HCT116 (cell line): ENCODE data around the gene LAS1L. TPM values are rescaled to one million over a fixed set of nuclear protein-coding genes. Genes with fewer than 3 reads are reported as not detected.

Experiments
- ATAC-seq: fragments of 200-7000 bp; cut with Tn5 transposase; 2 replicates; pipeline ENCODE4 v1.9.1; 2020; ENCODE audit warnings: mild to moderate bottlenecking, moderate library complexity
- BruUV-seq: library from RNA; stranded (reverse); fragments of 400-500 nt; replicated peaks from 2 replicates; lab custom pipeline; 2021; lab: Mats Ljungman, UMichigan
- CTCF ChIA-PET: fragments of 300-600 bp; sonication (Branson Sonifier 250); formaldehyde crosslinking; loops from one replicate; lab custom pipeline; 2021; ENCODE audit warnings: antibody characterized with exemption; lab: Charles Lee
- POLR2A ChIA-PET: fragments of 300-600, 350-600 bp; sonication (Branson Sonifier 250); formaldehyde crosslinking; loops from one replicate; lab custom pipeline; 2021; ENCODE audit warnings: antibody characterized with exemption; lab: Charles Lee
- RAD21 ChIA-PET, 2 experiments: fragments of 300-600 bp; sonication (Branson Sonifier 250); formaldehyde crosslinking; loops; one replicate each; lab custom pipeline; 2023; ENCODE audit warnings: low total read pairs in 2 of 2; ENCODE audit not compliant: uncharacterized antibody in 2 of 2, unreplicated experiment in 2 of 2, low non-redundant PET in 1 of 2; lab: Charles Lee
- DNase-seq: peaks from one replicate; pipeline ENCODE4 v3.0.0-alpha.2; 2010; ENCODE audit warnings: low read depth, low spot score
- H2AFZ ChIP-seq: fragments of 200-600 bp; shearing (Covaris generic), sonication (generic); 2 replicates; pipeline ENCODE4 v1.6.1; 2017; ENCODE audit warnings: low read depth, mixed run types, mixed read lengths, antibody characterized with exemption, low read length; ENCODE audit not compliant: poor library complexity, severe bottlenecking
- H3K27ac ChIP-seq: 2 replicates; pipeline ENCODE4 v1.5.1; 2012; ENCODE audit warnings: low read depth, low read length
- H3K27me3 ChIP-seq: fragments of 200-600 bp; sonication (generic); 2 replicates; pipeline ENCODE4 v1.6.1; 2016; ENCODE audit warnings: mixed run types, low read length, mixed read lengths; ENCODE audit not compliant: insufficient read depth
- H3K36me3 ChIP-seq, 2 experiments: fragments of 200-500 bp in 1 of 2; fragments of 200-600 bp in 1 of 2; sonication (Bioruptor generic) in 1 of 2; sonication (generic) in 1 of 2; 2 replicates each; pipeline versions ENCODE4 v1.5.1 to v1.6.1; 2014 to 2016; ENCODE audit warnings: low read length in 2 of 2, inconsistent platforms in 1 of 2, mixed read lengths in 1 of 2, mixed run types in 1 of 2; ENCODE audit not compliant: insufficient read depth in 2 of 2, control insufficient read depth in 1 of 2
- H3K4me1 ChIP-seq, 2 experiments: fragments of 200-600 bp in 1 of 2; sonication (generic) in 1 of 2; 2 replicates each; pipeline versions ENCODE4 v1.5.1 to v1.6.1; 2012 to 2017; ENCODE audit warnings: low read length in 2 of 2, inconsistent platforms in 1 of 2, mild to moderate bottlenecking in 1 of 2, mixed read lengths in 1 of 2, mixed run types in 1 of 2, moderate library complexity in 1 of 2; ENCODE audit not compliant: insufficient read depth in 2 of 2, control insufficient read depth in 1 of 2
- H3K4me2 ChIP-seq: fragments of 200-600 bp; sonication (generic); 2 replicates; pipeline ENCODE4 v1.6.1; 2017; ENCODE audit warnings: mixed run types, low read length, mixed read lengths
- H3K4me3 ChIP-seq, 2 experiments: fragments of 200-600 bp in 1 of 2; sonication (generic) in 1 of 2; replicated peaks in 1 of 2; 2 replicates each; pipeline ENCODE4 v1.5.1; 2011 to 2016; ENCODE audit warnings: low read length in 2 of 2, control low read depth in 1 of 2, low read depth in 1 of 2, mild to moderate bottlenecking in 1 of 2, mixed read lengths in 1 of 2, mixed run types in 1 of 2
- H3K79me2 ChIP-seq: fragments of 200-600 bp; sonication (generic); 2 replicates; pipeline ENCODE4 v1.6.1; 2017; ENCODE audit warnings: mild to moderate bottlenecking, mixed run types, low read length, moderate library complexity, mixed read lengths; ENCODE audit not compliant: insufficient read depth
- H3K9ac ChIP-seq: fragments of 200-600 bp; sonication (generic); 2 replicates; pipeline ENCODE4 v1.6.1; 2016; ENCODE audit warnings: low read length, mixed read lengths
- H3K9me2 ChIP-seq: fragments of 200-600 bp; sonication (generic), shearing (Covaris generic); 2 replicates; pipeline ENCODE4 v1.6.1; 2017; ENCODE audit warnings: mixed run types, mild to moderate bottlenecking, moderate library complexity; ENCODE audit not compliant: insufficient read depth
- H3K9me3 ChIP-seq, 2 experiments: fragments of 200-500 bp in 1 of 2; fragments of 200-600 bp in 1 of 2; sonication (Bioruptor generic) in 1 of 2; sonication (generic) in 1 of 2; 2 replicates each; pipeline ENCODE4 v1.6.1; 2014 to 2017; ENCODE audit warnings: low read length in 2 of 2, mixed read lengths in 2 of 2, inconsistent platforms in 1 of 2, low read depth in 1 of 2, mild to moderate bottlenecking in 1 of 2, mixed run types in 1 of 2, moderate library complexity in 1 of 2; ENCODE audit not compliant: control insufficient read depth in 1 of 2, insufficient read depth in 1 of 2
- H4K20me1 ChIP-seq: fragments of 200-600 bp; sonication (generic), shearing (Covaris generic); 2 replicates; pipeline ENCODE4 v1.6.1; 2017; ENCODE audit warnings: mixed run types, mild to moderate bottlenecking, moderate library complexity; ENCODE audit not compliant: insufficient read depth
- CBX3 ChIP-seq: IDR thresholded peaks from 2 replicates; pipeline ENCODE4 v1.6.1; 2012; ENCODE audit warnings: low read depth
- CEBPB ChIP-seq: IDR thresholded peaks from 2 replicates; pipeline ENCODE4 v1.6.1; 2012; ENCODE audit warnings: low read depth
- EGR1 ChIP-seq: IDR thresholded peaks from 2 replicates; pipeline ENCODE4 v1.6.1; 2012; ENCODE audit warnings: low read depth
- ELF1 ChIP-seq: IDR thresholded peaks from 2 replicates; pipeline ENCODE4 v1.6.1; 2012; ENCODE audit warnings: low read depth, borderline replicate concordance
- EZH2 ChIP-seq: fragments of 200-600 bp; sonication (generic); IDR thresholded peaks from 2 replicates; pipeline ENCODE4 v1.6.1; 2017; ENCODE audit warnings: antibody characterized with exemption, mixed run types
- EZH2phosphoT487 ChIP-seq: fragments of 200-600 bp; IDR thresholded peaks from 2 replicates; pipeline ENCODE4 v1.6.1; 2018; ENCODE audit warnings: antibody characterized with exemption, borderline replicate concordance
- FOSL1 ChIP-seq: IDR thresholded peaks from 2 replicates; pipeline ENCODE4 v1.6.1; 2012; ENCODE audit warnings: low read depth
- JUND ChIP-seq: IDR thresholded peaks from 2 replicates; pipeline ENCODE4 v1.6.1; 2012
- POLR2A ChIP-seq: IDR thresholded peaks from 2 replicates; pipeline ENCODE4 v1.7.0; 2011; ENCODE audit warnings: borderline replicate concordance; ENCODE audit not compliant: insufficient read depth, insufficient read length; ENCODE audit errors: extremely low read depth
- POLR2AphosphoS5 ChIP-seq: IDR thresholded peaks from 2 replicates; pipeline ENCODE4 v1.6.1; 2011; ENCODE audit warnings: mild to moderate bottlenecking, low read depth, low read length, moderate library complexity
- RAD21 ChIP-seq: IDR thresholded peaks from 2 replicates; pipeline ENCODE4 v1.6.1; 2012; ENCODE audit warnings: low read depth, mild to moderate bottlenecking
- SIN3A ChIP-seq: IDR thresholded peaks from 2 replicates; pipeline ENCODE4 v1.6.1; 2012; ENCODE audit warnings: low read depth
- SP1 ChIP-seq: IDR thresholded peaks from 2 replicates; pipeline ENCODE4 v1.6.1; 2012; ENCODE audit warnings: low read depth
- SRF ChIP-seq: IDR thresholded peaks from 2 replicates; pipeline ENCODE4 v1.6.1; 2012; ENCODE audit warnings: low read depth
- TCF7L2 ChIP-seq: IDR thresholded peaks from 2 replicates; pipeline ENCODE4 v1.7.0; 2011; ENCODE audit warnings: borderline replicate concordance, inconsistent platforms; ENCODE audit not compliant: insufficient read depth, insufficient read length; ENCODE audit errors: extremely low read depth
- YY1 ChIP-seq: IDR thresholded peaks from 2 replicates; pipeline ENCODE4 v1.6.1; 2011; ENCODE audit warnings: low read length, low read depth, moderate library complexity, mild to moderate bottlenecking; ENCODE audit not compliant: insufficient replicate concordance; ENCODE audit errors: extremely low read depth
- ZNF274 ChIP-seq: fragments of 200-500 bp; sonication (Bioruptor generic); IDR thresholded peaks from 2 replicates; pipeline ENCODE4 v1.6.1; 2014; ENCODE audit warnings: mild to moderate bottlenecking, low read depth, low read length, inconsistent platforms
- intact Hi-C: fragments of 100-400 bp; cut with micrococcal nuclease; formaldehyde crosslinking; loops from 2 replicates; pipeline ENCODE4 v1.10.0; 2022
- total RNA-seq: library from RNA; stranded (reverse); gene quantifications from one replicate; pipeline ENCODE4 v1.2.1, GENCODE V29; 2021; ENCODE audit not compliant: unreplicated experiment
- TF ChIP-seq, protein P1 (sequence below), 3 experiments: fragments of 200-600 bp in 1 of 3; sonication (generic) in 1 of 3; IDR thresholded peaks in 2 of 3; conservative IDR thresholded peaks in 1 of 3; 2 replicates each; pipeline ENCODE4 v1.5.1; 2012 to 2017; ENCODE audit warnings: low read depth in 2 of 3, low read length in 2 of 3, antibody characterized with exemption in 1 of 3, borderline replicate concordance in 1 of 3, control low read depth in 1 of 3, mild to moderate bottlenecking in 1 of 3, mixed read lengths in 1 of 3, mixed run types in 1 of 3, moderate library complexity in 1 of 3; ENCODE audit not compliant: insufficient read depth in 1 of 3
- TF ChIP-seq, protein P2 (sequence below): IDR thresholded peaks from 2 replicates; pipeline ENCODE4 v1.6.1; 2011; ENCODE audit warnings: mild to moderate bottlenecking, low read length, moderate library complexity; ENCODE audit not compliant: insufficient replicate concordance; ENCODE audit errors: extremely low read depth
- TF ChIP-seq, protein P3 (sequence below): IDR thresholded peaks from 2 replicates; pipeline ENCODE4 v1.6.1; 2012

Gene LAS1L
- total RNA-seq, 1 experiment from 2014 or later, result 47.7 TPM

DNA sequence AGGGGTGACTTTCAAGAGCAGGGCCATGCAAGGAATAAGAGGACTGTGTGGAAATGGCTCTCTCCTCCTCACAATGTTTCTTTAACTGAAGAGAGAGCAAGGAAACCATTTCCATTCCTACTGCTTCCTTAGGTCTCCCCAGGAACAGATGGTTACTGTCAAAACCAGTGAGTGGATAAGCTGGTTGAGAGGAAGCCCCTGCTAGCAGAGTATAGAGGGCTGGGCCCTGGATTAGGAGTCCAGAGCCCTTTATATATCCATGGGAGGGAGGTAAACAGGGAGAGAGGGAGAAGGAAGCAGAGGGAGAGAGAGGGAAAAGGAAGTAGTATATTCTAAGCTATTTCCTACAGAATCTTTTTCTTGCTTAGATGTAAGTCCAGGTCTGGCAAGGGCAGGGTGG, 43.8 kb upstream of the LAS1L start:
- RAD21 ChIA-PET, result no interaction called here
- TF ChIP-seq EGR1, result no peak
- no peak for TF ChIP-seq JUND
- TF ChIP-seq, protein P1, sequence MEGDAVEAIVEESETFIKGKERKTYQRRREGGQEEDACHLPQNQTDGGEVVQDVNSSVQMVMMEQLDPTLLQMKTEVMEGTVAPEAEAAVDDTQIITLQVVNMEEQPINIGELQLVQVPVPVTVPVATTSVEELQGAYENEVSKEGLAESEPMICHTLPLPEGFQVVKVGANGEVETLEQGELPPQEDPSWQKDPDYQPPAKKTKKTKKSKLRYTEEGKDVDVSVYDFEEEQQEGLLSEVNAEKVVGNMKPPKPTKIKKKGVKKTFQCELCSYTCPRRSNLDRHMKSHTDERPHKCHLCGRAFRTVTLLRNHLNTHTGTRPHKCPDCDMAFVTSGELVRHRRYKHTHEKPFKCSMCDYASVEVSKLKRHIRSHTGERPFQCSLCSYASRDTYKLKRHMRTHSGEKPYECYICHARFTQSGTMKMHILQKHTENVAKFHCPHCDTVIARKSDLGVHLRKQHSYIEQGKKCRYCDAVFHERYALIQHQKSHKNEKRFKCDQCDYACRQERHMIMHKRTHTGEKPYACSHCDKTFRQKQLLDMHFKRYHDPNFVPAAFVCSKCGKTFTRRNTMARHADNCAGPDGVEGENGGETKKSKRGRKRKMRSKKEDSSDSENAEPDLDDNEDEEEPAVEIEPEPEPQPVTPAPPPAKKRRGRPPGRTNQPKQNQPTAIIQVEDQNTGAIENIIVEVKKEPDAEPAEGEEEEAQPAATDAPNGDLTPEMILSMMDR (IDR thresholded peaks at IDR 0.05 in 2 of 3, conservative IDR thresholded peaks at IDR 0.05 in 1 of 3; ENCODE audit: borderline replicate concordance in 1 of 3, insufficient read depth in 1 of 3, low read depth in 2 of 3, low read length in 2 of 3), result no peak
- TF ChIP-seq YY1, result no peak
- TF ChIP-seq CEBPB, result no peak
- no peak for TF ChIP-seq ELF1
- TF ChIP-seq, protein P2, sequence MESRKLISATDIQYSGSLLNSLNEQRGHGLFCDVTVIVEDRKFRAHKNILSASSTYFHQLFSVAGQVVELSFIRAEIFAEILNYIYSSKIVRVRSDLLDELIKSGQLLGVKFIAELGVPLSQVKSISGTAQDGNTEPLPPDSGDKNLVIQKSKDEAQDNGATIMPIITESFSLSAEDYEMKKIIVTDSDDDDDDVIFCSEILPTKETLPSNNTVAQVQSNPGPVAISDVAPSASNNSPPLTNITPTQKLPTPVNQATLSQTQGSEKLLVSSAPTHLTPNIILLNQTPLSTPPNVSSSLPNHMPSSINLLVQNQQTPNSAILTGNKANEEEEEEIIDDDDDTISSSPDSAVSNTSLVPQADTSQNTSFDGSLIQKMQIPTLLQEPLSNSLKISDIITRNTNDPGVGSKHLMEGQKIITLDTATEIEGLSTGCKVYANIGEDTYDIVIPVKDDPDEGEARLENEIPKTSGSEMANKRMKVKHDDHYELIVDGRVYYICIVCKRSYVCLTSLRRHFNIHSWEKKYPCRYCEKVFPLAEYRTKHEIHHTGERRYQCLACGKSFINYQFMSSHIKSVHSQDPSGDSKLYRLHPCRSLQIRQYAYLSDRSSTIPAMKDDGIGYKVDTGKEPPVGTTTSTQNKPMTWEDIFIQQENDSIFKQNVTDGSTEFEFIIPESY, result no peak
- no peak for TF ChIP-seq SRF
- no peak for TF ChIP-seq ZNF274
- TF ChIP-seq POLR2AphosphoS5, result no peak
- no peak for TF ChIP-seq EZH2
- TF ChIP-seq, protein P3, sequence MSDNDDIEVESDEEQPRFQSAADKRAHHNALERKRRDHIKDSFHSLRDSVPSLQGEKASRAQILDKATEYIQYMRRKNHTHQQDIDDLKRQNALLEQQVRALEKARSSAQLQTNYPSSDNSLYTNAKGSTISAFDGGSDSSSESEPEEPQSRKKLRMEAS, result no peak
- TF ChIP-seq SP1, result no peak
- no peak for TF ChIP-seq SIN3A
- no peak for TF ChIP-seq RAD21
- TF ChIP-seq FOSL1, result no peak
- no peak for TF ChIP-seq TCF7L2
- no peak for TF ChIP-seq CBX3
- no peak for TF ChIP-seq POLR2A
- TF ChIP-seq EZH2phosphoT487, result no peak
- Histone ChIP-seq H3K36me3 (no peaks in the 10 kb centered on the region), H3K4me3 (no peak overlapping the region), H3K9me2 (no peaks in the 10 kb centered on the region), H3K4me1 (peaks cover 0 to 14% of the 10 kb centered on the region in 2 experiments; a peak in 2 of 4 replicates), H3K9me3 (no peaks in the 10 kb centered on the region), H4K20me1 (no peaks in the 10 kb centered on the region), H3K9ac (no peak overlapping the region), H2AFZ (no peak overlapping the region), H3K4me2 (no peak overlapping the region), H3K27me3 (no peaks in the 10 kb centered on the region), H3K27ac (no peak overlapping the region), H3K79me2 (no peaks in the 10 kb centered on the region)
- intact Hi-C loops, result no loop called here
- BruUV-seq, result no TSS peak
- POLR2A ChIA-PET, result no interaction called here
- DNase-seq (no peak), ATAC-seq (no peak)
- CTCF ChIA-PET, result no interaction called here
